GM19438 (cell line): Measurements from ENCODE around the gene CFAP65.

Source experiments
- ATAC-seq: cut with Tn5 transposase; IDR thresholded peaks from one replicate; pipeline ENCODE4 v1.9.1; 2021; ENCODE audit warnings: low read depth; ENCODE audit not compliant: unreplicated experiment

CFAP65 gene

DNA sequence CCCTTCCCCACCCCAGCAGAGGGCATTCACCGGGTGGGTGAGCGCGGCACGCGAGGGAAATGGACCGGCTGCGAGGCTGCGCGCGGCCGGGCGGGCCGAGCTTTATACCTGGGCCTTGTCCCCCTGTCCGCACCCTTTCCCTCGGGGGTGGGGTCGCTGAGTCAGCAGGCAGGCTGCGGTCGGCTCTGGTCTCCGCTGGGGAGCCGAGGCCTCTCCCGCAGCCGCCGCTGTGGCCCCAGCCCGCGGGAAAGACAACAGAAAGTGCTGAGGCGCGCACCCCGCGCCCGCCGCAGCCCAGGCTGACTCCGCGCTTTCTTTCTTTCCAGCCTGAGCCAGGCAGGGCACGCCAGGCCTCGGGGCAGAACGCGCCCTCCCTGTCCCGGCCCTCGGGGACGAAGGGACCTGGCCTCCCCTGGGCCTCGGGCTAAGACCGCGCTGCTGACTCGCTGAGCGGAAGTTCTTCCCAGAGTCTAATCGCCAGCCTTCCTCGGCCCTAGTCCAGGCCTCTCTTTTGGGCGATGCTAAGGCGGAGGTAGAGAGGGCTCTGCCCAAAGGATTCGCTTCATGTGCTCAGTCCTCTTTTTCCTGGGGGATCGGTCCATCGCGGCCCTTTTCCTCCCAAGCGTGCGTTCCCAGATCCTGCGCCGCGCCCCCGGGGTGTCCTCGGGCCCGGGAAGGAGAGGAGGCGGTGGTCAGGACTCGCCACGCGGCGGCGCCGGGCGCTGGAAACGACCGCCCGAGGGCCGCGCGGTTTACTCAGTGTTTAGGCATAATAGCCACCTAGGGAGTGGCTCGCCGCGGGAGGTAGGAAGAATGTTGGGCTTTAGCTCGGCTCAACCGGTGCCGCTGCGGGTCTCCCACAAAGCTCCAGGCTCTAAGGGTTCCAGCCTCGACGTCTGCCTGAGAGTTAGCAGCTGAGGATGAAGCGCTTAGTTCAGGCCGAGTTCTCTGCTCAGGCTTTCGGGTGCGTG is 47.7 kb downstream of the CFAP65 start, which contains the start of gene CRYBA2:
CRYBA2 (minus strand) TSS at position 78 of the 971 bp plus-strand sequence. CDS start 246 bp downstream, outside the sequence.
- ATAC-seq: no peak

- no peak for ATAC-seq
Measured at GRCh38 chr2:218992703-218993344, 48.5 kb downstream of the CFAP65 start.

GRCh38 chr2:218992196-218992595 is 49.1 kb downstream of the CFAP65 start:
- no peak for ATAC-seq

GRCh38 chr2:218991674-218992168 is 49.6 kb downstream of the CFAP65 start:
- no peak for ATAC-seq

DNA sequence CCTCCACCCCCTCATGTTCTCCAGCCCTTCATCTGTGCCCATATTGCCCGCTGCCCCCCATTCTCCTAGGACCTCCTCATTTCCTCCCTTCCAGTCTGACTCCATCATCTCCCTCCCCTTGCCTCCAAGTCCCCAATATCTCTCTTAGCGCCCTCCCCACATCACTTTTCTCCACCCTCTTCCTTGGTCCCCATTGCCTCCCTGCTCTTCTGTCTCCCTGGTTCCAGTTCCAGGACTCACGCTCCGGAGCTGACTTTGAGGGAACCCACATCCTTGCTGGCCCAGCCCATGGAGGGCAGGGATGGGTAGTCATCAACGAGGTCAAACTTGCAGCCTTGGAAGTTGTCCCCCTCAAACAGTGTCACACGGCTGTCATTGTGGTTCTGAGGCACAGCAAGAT is 50.7 kb downstream of the CFAP65 start:
- no peak for ATAC-seq

- no peak for ATAC-seq
Measured at GRCh38 chr2:218990052-218990451, 51.3 kb downstream of the CFAP65 start.

- no peak for ATAC-seq
Measured at GRCh38 chr2:218988650-218989049, 52.7 kb downstream of the CFAP65 start.

DNA sequence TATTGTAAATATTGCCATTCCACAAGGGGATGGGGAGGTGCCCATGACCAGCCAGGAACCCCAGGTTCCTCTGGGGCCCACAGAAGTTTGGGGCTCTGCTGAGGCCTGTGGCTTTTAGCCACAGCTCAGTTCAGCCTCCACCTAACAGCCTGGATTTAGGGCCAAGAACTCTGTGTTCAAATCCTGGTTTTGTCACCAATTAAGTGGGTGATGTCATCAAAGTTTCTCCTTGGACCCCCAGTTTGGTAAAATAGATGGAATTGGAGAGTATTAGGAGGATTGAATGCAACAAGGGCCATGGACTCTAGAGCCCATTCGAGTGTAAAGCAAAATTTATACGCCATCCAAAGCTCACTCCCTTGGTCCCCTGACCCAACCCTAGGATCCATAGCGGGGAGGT is 53.2 kb downstream of the CFAP65 start:
- ATAC-seq: no peak

DNA sequence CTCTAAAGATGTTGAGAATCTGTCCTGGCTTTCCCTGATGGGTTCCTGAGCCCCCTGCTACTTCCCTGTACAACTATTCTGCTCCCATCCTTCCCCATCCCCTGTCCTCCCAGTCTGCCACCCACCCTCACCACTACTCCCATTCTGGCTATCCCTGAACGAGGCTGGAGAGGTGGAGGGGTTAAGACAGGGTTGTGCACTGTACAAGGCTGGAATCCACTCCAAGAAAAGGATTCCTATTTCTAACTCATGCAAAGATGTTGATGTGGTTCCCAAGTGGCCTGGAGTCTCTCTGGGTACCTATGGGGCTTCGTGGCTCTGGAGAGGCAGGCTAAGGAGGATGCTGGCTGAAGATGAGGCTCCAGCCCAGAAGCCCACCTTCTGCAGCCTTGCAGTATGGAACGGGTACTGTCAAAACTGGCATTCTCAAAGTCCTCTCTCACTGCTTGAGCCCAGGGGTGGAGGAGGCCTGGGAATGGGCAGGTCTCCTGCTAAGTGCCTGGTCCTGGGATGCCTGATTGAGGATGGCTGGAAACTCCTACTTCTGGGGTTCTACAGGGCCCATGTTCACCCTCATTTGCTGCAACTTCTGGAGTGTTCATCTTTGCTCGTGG is 55.1 kb downstream of the CFAP65 start:
- ATAC-seq: no peak

DNA sequence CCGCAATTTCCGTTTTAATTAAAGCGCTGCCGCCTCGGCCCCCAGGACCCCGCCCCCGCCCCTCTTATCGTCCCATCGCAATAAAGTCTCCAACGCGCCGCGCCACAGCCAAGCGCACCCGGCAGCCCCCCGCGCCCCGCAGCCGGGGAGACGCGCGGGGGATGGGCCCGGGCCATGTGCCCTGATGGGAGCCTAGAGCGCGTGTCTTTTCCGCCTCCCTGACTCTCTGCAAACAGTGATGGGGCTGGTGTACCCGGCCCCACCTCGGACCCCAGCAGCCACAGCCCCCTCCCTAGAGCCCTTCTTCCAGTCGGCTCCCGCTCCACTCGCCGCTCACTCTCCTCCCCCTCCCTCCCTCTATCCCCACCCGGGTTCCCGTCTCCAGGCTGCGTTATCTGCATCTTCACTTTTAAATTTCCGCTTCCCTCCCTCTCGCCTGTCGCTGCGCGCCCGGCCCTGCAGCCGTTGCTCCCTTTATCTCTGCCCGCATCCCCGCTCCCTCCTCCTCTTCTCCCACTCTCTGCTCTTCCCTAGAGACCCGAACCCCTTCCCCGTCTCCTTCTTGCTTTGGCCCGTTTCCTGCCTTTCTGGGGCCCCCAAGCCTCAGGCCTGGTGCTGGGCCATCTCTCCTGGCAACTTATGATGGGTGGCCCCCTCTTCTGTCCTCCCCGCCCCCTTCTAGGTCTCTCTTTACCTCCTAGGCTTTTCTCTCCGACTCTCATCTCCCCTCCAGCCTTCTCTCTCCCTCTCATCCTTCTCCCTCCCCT is 55.8 kb downstream of the CFAP65 start:
- no peak for ATAC-seq

GRCh38 chr2:218985021-218985324 is 56.3 kb downstream of the CFAP65 start, which contains the start of gene FEV:
Gene FEV, minus strand, starts transcription at chr2:218985184. Its CDS starts 109 bp downstream, at chr2:218985075.
- ATAC-seq: no peak

GRCh38 chr2:218984239-218985020 is 56.9 kb downstream of the CFAP65 start:
- no peak for ATAC-seq

GRCh38 chr2:218983934-218984238 is 57.4 kb downstream of the CFAP65 start:
- no peak for ATAC-seq

GRCh38 chr2:218983263-218983933 is 57.9 kb downstream of the CFAP65 start:
- no peak for ATAC-seq

DNA sequence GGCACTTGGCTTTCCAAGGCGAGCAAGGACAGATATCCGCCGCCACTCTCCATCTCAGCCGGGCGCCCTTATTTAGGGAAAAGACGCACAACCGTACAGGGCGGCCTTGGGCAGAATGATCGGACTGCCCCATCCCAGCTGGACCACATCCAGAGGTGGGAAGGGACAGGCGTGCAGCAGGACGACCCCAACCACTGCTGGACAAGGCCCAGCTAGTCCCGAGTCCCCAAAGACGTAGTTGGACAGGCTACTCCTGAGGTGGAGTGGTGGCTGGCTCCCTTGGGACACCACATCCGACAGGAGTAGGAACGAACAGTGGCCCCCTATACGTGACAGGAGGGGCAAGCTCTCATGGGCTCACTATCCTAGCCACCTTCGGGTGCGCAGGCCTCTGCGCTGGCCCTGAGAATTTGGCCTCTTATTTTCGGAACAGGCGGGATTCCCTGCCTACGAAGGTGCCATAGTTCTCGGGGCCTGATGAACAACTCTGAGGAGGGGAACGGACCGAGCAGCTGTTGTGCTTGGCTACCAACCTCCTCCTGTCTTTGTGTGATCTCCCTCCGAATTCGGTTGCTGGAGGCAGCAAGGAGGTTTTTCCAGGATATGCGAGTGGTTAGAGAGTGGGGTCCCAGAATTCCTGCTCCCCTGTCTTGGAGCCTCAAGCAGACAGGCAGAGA is 58.6 kb downstream of the CFAP65 start:
- ATAC-seq: no peak

GRCh38 chr2:218981881-218982585 is 59.3 kb downstream of the CFAP65 start:
- ATAC-seq: no peak

DNA sequence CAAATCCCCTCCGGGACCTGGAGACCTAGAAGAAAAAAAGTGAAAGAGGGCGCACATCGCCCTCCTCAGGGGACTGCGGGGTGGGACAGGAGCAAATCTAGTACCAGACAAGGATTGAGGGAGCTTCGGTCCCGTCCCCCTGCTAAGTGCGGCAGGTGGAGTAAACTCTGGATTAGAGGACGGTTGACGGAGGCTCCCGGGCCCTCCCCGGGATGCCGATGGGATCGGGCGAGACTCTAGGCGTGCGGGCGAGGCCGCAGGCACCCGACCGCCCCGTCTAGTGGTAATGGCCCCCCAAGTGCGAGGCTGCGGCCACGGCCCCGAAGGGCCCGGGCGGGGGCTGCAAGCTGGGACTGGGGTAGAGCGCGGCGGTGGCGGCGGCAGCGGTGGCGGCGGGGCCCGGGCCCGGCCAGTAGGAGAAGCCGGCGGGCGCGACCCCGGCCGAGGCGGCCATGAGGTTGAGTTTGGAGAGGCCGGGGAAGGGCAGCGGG is 59.9 kb downstream of the CFAP65 start:
- ATAC-seq: no peak
